ENCODE measurements around the gene INTS6. TPM values are rescaled to one million over a fixed set of nuclear protein-coding genes. Genes with fewer than 3 reads are reported as not detected.

INTS6 gene
- total and polyA plus RNA-seq, 2 donors: 22.7 to 36.1 TPM

DNA sequence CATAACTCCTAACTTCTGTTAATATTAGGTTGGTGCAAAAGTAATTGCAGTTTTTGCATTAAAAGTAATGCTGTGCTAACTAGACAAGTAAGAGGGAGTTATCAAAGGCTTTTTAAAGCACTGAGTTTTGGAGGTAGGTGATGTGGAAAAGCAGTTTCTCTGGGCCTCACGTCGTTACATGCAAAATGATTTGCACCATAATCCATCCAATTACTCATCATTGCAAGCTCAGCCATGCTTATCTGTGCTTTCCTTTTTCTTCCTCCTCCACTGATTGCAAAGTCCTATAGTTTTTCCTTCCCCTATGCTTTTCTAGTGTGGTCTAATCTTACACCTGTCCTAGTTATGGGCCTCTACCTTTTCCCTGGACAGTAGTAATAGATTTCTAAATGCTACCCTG, 35.4 kb upstream of the INTS6 start:
- H3K27me3 ChIP-seq (ENCODE audit: control insufficient read depth in 2 of 2, insufficient read depth in 1 of 2, low read length in 1 of 2): no peaks in the 10 kb centered on the region
- no peaks in the 10 kb centered on the region for H3K36me3 ChIP-seq (ENCODE audit: control insufficient read depth in 2 of 2, insufficient read depth in 2 of 2, low read length in 1 of 2)
- H3K4me3 ChIP-seq (ENCODE audit: low read length in 2 of 2): no peak overlapping the region
- no peaks in the 10 kb centered on the region for H3K4me1 ChIP-seq (ENCODE audit: control insufficient read depth in 2 of 2, insufficient read depth in 2 of 2, low read length in 2 of 2)
- WGBS: over 99% methylated on average over 2 of the region's 2 CpGs
- no peak overlapping the region for H3K27ac ChIP-seq (ENCODE audit: low read depth in 1 of 2, low read length in 1 of 2)
- no peak for DNase-seq (ENCODE audit: low read depth in 6 of 9, low spot score in 9 of 9)
- no peaks in the 10 kb centered on the region for H3K9me3 ChIP-seq (ENCODE audit: control insufficient read depth in 2 of 2, insufficient read depth in 1 of 2, low read length in 1 of 2)

- H3K4me3 ChIP-seq (ENCODE audit: low read length in 2 of 2): no peak overlapping the region
- H3K36me3 ChIP-seq (ENCODE audit: control insufficient read depth in 2 of 2, insufficient read depth in 2 of 2, low read length in 1 of 2): no peaks in the 10 kb centered on the region
- no peak for DNase-seq (ENCODE audit: low read depth in 6 of 9, low spot score in 9 of 9)
- H3K27me3 ChIP-seq (ENCODE audit: control insufficient read depth in 2 of 2, insufficient read depth in 1 of 2, low read length in 1 of 2): no peaks in the 10 kb centered on the region
- no peaks in the 10 kb centered on the region for H3K9me3 ChIP-seq (ENCODE audit: control insufficient read depth in 2 of 2, insufficient read depth in 1 of 2, low read length in 1 of 2)
- WGBS: 97% methylated on average over 1 of the region's 1 CpG
- H3K27ac ChIP-seq (ENCODE audit: low read depth in 1 of 2, low read length in 1 of 2): no peak overlapping the region
- H3K4me1 ChIP-seq (ENCODE audit: control insufficient read depth in 2 of 2, insufficient read depth in 2 of 2, low read length in 2 of 2): no peaks in the 10 kb centered on the region
Observed at GRCh38 chr13:51481656-51482055, 28.8 kb upstream of the INTS6 start.

DNA sequence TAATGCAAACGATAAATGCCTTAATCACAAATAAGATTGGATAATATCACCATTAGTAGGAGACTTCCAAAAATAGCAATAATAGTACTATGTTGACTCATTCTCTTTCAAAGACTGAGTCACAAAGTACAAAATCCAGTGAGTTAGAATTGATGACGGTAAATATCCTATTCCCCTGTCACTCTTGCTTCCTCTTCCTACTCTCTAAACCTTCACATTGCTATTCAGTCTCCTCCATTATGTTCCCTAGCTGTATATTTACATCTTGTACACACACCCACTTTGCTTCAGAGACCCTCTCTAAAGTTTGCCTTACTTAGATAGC, 26.3 kb upstream of the INTS6 start:
- no peaks in the 10 kb centered on the region for H3K36me3 ChIP-seq (ENCODE audit: control insufficient read depth in 2 of 2, insufficient read depth in 2 of 2, low read length in 1 of 2)
- no peak overlapping the region for H3K27ac ChIP-seq (ENCODE audit: low read depth in 1 of 2, low read length in 1 of 2)
- H3K9me3 ChIP-seq (ENCODE audit: control insufficient read depth in 2 of 2, insufficient read depth in 1 of 2, low read length in 1 of 2): no peaks in the 10 kb centered on the region
- H3K4me3 ChIP-seq (ENCODE audit: low read length in 2 of 2): no peak overlapping the region
- 91% methylated on average over 2 of the region's 2 CpGs for WGBS
- DNase-seq (ENCODE audit: low read depth in 6 of 9, low spot score in 9 of 9): no peak
- no peaks in the 10 kb centered on the region for H3K4me1 ChIP-seq (ENCODE audit: control insufficient read depth in 2 of 2, insufficient read depth in 2 of 2, low read length in 2 of 2)
- no peaks in the 10 kb centered on the region for H3K27me3 ChIP-seq (ENCODE audit: control insufficient read depth in 2 of 2, insufficient read depth in 1 of 2, low read length in 1 of 2)

GRCh38 chr13:51478418-51479198, 25.8 kb upstream of the INTS6 start:
- Histone ChIP-seq H3K4me3 (ENCODE audit: low read length in 2 of 2) (no peak overlapping the region), H3K27me3 (ENCODE audit: control insufficient read depth in 2 of 2, insufficient read depth in 1 of 2, low read length in 1 of 2) (no peaks in the 10 kb centered on the region), H3K27ac (ENCODE audit: low read depth in 1 of 2, low read length in 1 of 2) (no peak overlapping the region), H3K4me1 (ENCODE audit: control insufficient read depth in 2 of 2, insufficient read depth in 2 of 2, low read length in 2 of 2) (no peaks in the 10 kb centered on the region), H3K9me3 (ENCODE audit: control insufficient read depth in 2 of 2, insufficient read depth in 1 of 2, low read length in 1 of 2) (no peaks in the 10 kb centered on the region), H3K36me3 (ENCODE audit: control insufficient read depth in 2 of 2, insufficient read depth in 2 of 2, low read length in 1 of 2) (no peaks in the 10 kb centered on the region)
- WGBS: 95% methylated on average over 8 of the region's 8 CpGs
- DNase-seq (ENCODE audit: low read depth in 6 of 9, low spot score in 9 of 9): no peak

DNA sequence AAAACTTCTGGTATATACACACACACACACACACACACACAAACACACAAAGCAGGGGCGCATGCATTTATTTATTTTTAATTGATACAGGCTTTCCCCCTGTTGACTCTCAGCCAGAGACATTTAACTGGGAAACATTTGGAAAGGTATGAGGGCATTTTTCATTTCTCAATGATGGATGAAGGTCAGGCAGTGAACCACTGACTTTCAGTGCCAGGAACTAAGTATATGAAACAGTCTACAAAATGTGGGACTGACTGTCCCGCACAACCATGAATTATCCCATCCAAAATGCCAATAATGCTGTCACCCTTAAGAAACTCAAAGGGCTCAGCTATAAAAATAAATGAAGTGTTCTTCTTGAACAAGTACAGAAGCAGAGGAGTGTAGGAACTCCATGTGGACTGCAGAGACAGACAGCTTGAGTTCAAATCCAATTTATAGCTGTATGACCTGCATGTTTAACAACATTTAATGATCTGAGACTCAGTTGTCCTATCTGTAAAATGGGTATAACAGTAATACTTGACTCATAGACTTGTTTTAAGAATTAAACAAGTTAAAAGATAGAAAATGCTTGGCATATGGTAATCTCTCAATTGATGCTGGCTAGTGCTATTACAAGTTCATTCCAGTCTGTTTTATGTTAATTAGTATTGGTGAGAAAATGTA, 25.0 kb upstream of the INTS6 start:
- DNase-seq (ENCODE audit: low read depth in 6 of 9, low spot score in 9 of 9): no peak
- Histone ChIP-seq H3K27me3 (ENCODE audit: control insufficient read depth in 2 of 2, insufficient read depth in 1 of 2, low read length in 1 of 2) (no peaks in the 10 kb centered on the region), H3K4me3 (ENCODE audit: low read length in 2 of 2) (no peak overlapping the region), H3K36me3 (ENCODE audit: control insufficient read depth in 2 of 2, insufficient read depth in 2 of 2, low read length in 1 of 2) (no peaks in the 10 kb centered on the region), H3K27ac (ENCODE audit: low read depth in 1 of 2, low read length in 1 of 2) (no peak overlapping the region), H3K4me1 (ENCODE audit: control insufficient read depth in 2 of 2, insufficient read depth in 2 of 2, low read length in 2 of 2) (no peaks in the 10 kb centered on the region), H3K9me3 (ENCODE audit: control insufficient read depth in 2 of 2, insufficient read depth in 1 of 2, low read length in 1 of 2) (no peaks in the 10 kb centered on the region)
- 95% methylated on average over 2 of the region's 2 CpGs for WGBS

DNA sequence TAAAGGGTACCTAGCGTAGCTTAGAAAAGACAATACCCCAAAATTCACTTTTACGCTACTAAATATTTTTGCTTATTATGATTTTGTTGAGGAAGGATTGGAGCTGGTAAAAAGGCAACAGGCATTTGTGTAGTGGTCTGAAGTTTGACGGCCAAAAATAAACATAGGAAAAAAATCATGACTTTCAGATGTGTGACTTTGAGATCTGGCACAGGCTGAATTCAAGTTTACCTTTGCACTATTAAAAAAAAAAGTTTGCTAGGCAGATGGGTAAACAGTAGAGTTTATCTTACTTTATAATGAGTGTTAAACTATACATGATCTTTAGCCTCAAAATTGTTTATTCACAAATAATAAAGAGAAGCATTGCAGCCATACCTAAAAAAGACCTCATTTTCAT, 24.3 kb upstream of the INTS6 start:
- no peaks in the 10 kb centered on the region for H3K9me3 ChIP-seq (ENCODE audit: control insufficient read depth in 2 of 2, insufficient read depth in 1 of 2, low read length in 1 of 2)

DNA sequence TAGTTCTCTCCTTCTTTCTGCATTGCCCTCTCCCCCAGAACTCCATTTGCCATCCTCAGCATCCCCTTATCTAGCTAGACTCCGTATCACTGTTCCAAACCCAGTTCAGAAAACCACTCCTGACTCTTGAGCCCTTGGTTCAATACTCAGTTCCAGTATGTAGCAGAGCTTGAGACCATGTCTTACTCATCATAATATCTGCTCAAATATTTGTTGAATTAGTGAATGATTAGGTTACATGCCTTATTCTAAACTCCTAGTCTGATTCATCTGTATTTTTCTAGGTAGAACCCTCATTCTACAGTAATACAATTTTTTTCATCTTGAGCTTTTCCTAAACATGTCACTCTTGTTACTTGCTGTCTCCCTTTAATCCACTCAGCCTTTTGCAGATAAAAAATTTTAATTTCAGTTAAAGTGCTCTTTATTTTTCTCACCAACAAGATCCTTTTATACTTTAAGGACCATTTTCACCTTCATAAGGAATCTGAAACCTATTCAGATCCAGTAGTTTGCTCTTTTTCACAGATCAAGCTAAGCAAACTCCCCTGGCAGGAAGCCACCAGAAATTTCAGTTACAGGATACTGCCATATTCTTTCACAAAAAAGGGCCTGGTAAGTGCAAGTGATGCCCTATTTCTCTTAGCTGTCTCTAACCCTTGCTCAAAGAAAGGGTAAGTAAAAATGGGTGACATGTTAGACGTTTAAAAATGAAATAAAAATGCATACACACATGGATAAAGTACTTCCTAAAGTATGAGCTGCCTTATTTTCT, 23.1 kb upstream of the INTS6 start:
- 29% methylated on average over 2 of the region's 2 CpGs for WGBS
- peak in 4 of 9 donors; percentile 7 to 51 (median 18) for DNase-seq (ENCODE audit: low read depth in 6 of 9, low spot score in 9 of 9)
- no peaks in the 10 kb centered on the region for H3K4me1 ChIP-seq (ENCODE audit: control insufficient read depth in 2 of 2, insufficient read depth in 2 of 2, low read length in 2 of 2)
- no peaks in the 10 kb centered on the region for H3K27me3 ChIP-seq (ENCODE audit: control insufficient read depth in 2 of 2, insufficient read depth in 1 of 2, low read length in 1 of 2)
- no peaks in the 10 kb centered on the region for H3K9me3 ChIP-seq (ENCODE audit: control insufficient read depth in 2 of 2, insufficient read depth in 1 of 2, low read length in 1 of 2)
- no peak overlapping the region for H3K27ac ChIP-seq (ENCODE audit: low read depth in 1 of 2, low read length in 1 of 2)
- H3K36me3 ChIP-seq (ENCODE audit: control insufficient read depth in 2 of 2, insufficient read depth in 2 of 2, low read length in 1 of 2): no peaks in the 10 kb centered on the region
- no peak overlapping the region for H3K4me3 ChIP-seq (ENCODE audit: low read length in 2 of 2)

More for the DNA sequence above, 24.3 kb upstream of the INTS6 start:
- 97% methylated on average over 3 of the region's 3 CpGs for WGBS
- H3K4me3 ChIP-seq (ENCODE audit: low read length in 2 of 2): no peak overlapping the region
- DNase-seq (ENCODE audit: low read depth in 6 of 9, low spot score in 9 of 9): no peak
- H3K27me3 ChIP-seq (ENCODE audit: control insufficient read depth in 2 of 2, insufficient read depth in 1 of 2, low read length in 1 of 2): no peaks in the 10 kb centered on the region
- H3K36me3 ChIP-seq (ENCODE audit: control insufficient read depth in 2 of 2, insufficient read depth in 2 of 2, low read length in 1 of 2): no peaks in the 10 kb centered on the region
- H3K4me1 ChIP-seq (ENCODE audit: control insufficient read depth in 2 of 2, insufficient read depth in 2 of 2, low read length in 2 of 2): no peaks in the 10 kb centered on the region
- no peak overlapping the region for H3K27ac ChIP-seq (ENCODE audit: low read depth in 1 of 2, low read length in 1 of 2)

DNA sequence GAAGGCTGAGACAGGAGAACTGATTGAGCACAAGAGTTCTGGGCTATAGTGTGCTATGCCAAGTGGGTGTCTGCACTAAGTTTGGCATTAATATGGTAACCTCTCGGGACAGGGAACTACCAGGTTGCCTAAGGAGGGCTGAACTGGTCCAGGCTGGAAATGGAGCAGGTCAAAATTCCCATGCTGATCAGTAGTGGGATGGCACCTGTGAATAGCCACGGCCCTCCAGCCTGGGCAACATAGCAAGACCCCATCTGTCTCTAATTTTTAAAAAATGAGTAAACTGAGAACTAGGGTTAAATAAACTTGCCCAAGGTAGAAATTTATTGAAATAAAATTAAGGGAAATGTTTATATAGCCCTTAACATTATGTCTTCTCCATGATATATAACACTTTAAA, 17.0 kb upstream of the INTS6 start:
- Histone ChIP-seq H3K4me3 (ENCODE audit: low read length in 2 of 2) (no peak overlapping the region), H3K27ac (ENCODE audit: low read depth in 1 of 2, low read length in 1 of 2) (no peak overlapping the region), H3K36me3 (ENCODE audit: control insufficient read depth in 2 of 2, insufficient read depth in 2 of 2, low read length in 1 of 2) (no peaks in the 10 kb centered on the region), H3K9me3 (ENCODE audit: control insufficient read depth in 2 of 2, insufficient read depth in 1 of 2, low read length in 1 of 2) (no peaks in the 10 kb centered on the region), H3K27me3 (ENCODE audit: control insufficient read depth in 2 of 2, insufficient read depth in 1 of 2, low read length in 1 of 2) (no peaks in the 10 kb centered on the region), H3K4me1 (ENCODE audit: control insufficient read depth in 2 of 2, insufficient read depth in 2 of 2, low read length in 2 of 2) (no peaks in the 10 kb centered on the region)
- DNase-seq (ENCODE audit: low read depth in 6 of 9, low spot score in 9 of 9): no peak
- 95% methylated on average over 2 of the region's 2 CpGs for WGBS

DNA sequence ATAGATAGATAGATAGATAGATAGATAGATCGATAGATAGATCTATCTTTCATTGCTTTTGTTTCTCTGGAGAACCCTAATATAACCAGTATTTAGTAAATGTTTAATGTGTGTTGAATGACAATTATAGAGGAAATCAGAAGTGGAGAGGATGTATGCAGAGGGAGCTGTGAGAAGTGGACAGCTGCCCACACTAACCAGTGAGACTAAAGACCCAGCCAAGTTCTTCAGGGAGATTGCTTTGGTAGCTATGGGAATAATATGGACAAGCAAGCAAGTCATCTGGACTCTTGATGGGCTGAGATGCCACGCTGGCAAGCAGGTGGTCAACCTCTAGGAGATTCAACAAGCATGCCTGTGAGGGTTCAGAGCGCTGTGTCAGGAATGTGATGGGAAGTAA, 14.9 kb upstream of the INTS6 start:
- H3K4me1 ChIP-seq (ENCODE audit: control insufficient read depth in 2 of 2, insufficient read depth in 2 of 2, low read length in 2 of 2): no peaks in the 10 kb centered on the region
- no peak overlapping the region for H3K4me3 ChIP-seq (ENCODE audit: low read length in 2 of 2)
- no peak for DNase-seq (ENCODE audit: low read depth in 6 of 9, low spot score in 9 of 9)
- H3K27ac ChIP-seq (ENCODE audit: low read depth in 1 of 2, low read length in 1 of 2): no peak overlapping the region
- H3K9me3 ChIP-seq (ENCODE audit: control insufficient read depth in 2 of 2, insufficient read depth in 1 of 2, low read length in 1 of 2): no peaks in the 10 kb centered on the region
- H3K36me3 ChIP-seq (ENCODE audit: control insufficient read depth in 2 of 2, insufficient read depth in 2 of 2, low read length in 1 of 2): no peaks in the 10 kb centered on the region
- H3K27me3 ChIP-seq (ENCODE audit: control insufficient read depth in 2 of 2, insufficient read depth in 1 of 2, low read length in 1 of 2): no peaks in the 10 kb centered on the region
- WGBS: 97% methylated on average over 3 of the region's 3 CpGs

All from thymus (tissue), 11 donors.